HCT116 (cell line): Measurements from ENCODE around the gene CACNA1C. TPM values are rescaled to one million over a fixed set of nuclear protein-coding genes. Genes with fewer than 3 reads are reported as not detected.

ENCODE experiments used
- ATAC-seq: fragments of 200-7000 bp; cut with Tn5 transposase; 2 replicates; pipeline ENCODE4 v1.9.1; 2020; ENCODE audit warnings: mild to moderate bottlenecking, moderate library complexity
- BruUV-seq: library from RNA; stranded (reverse); fragments of 400-500 nt; replicated peaks from 2 replicates; lab custom pipeline; 2021; lab: Mats Ljungman, UMichigan
- CTCF ChIA-PET: fragments of 300-600 bp; sonication (Branson Sonifier 250); formaldehyde crosslinking; loops from one replicate; lab custom pipeline; 2021; ENCODE audit warnings: antibody characterized with exemption; lab: Charles Lee
- POLR2A ChIA-PET: fragments of 300-600, 350-600 bp; sonication (Branson Sonifier 250); formaldehyde crosslinking; loops from one replicate; lab custom pipeline; 2021; ENCODE audit warnings: antibody characterized with exemption; lab: Charles Lee
- RAD21 ChIA-PET, 2 experiments: fragments of 300-600 bp; sonication (Branson Sonifier 250); formaldehyde crosslinking; loops; one replicate each; lab custom pipeline; 2023; ENCODE audit warnings: low total read pairs in 2 of 2; ENCODE audit not compliant: uncharacterized antibody in 2 of 2, unreplicated experiment in 2 of 2, low non-redundant PET in 1 of 2; lab: Charles Lee
- DNase-seq: peaks from one replicate; pipeline ENCODE4 v3.0.0-alpha.2; 2010; ENCODE audit warnings: low read depth, low spot score
- H2AFZ ChIP-seq: fragments of 200-600 bp; shearing (Covaris generic), sonication (generic); 2 replicates; pipeline ENCODE4 v1.6.1; 2017; ENCODE audit warnings: low read depth, mixed run types, mixed read lengths, antibody characterized with exemption, low read length; ENCODE audit not compliant: poor library complexity, severe bottlenecking
- H3K27ac ChIP-seq: 2 replicates; pipeline ENCODE4 v1.5.1; 2012; ENCODE audit warnings: low read depth, low read length
- H3K27me3 ChIP-seq: fragments of 200-600 bp; sonication (generic); 2 replicates; pipeline ENCODE4 v1.6.1; 2016; ENCODE audit warnings: mixed run types, low read length, mixed read lengths; ENCODE audit not compliant: insufficient read depth
- H3K36me3 ChIP-seq, 2 experiments: fragments of 200-500 bp in 1 of 2; fragments of 200-600 bp in 1 of 2; sonication (Bioruptor generic) in 1 of 2; sonication (generic) in 1 of 2; 2 replicates each; pipeline versions ENCODE4 v1.5.1 to v1.6.1; 2014 to 2016; ENCODE audit warnings: low read length in 2 of 2, inconsistent platforms in 1 of 2, mixed read lengths in 1 of 2, mixed run types in 1 of 2; ENCODE audit not compliant: insufficient read depth in 2 of 2, control insufficient read depth in 1 of 2
- H3K4me1 ChIP-seq, 2 experiments: fragments of 200-600 bp in 1 of 2; sonication (generic) in 1 of 2; 2 replicates each; pipeline versions ENCODE4 v1.5.1 to v1.6.1; 2012 to 2017; ENCODE audit warnings: low read length in 2 of 2, inconsistent platforms in 1 of 2, mild to moderate bottlenecking in 1 of 2, mixed read lengths in 1 of 2, mixed run types in 1 of 2, moderate library complexity in 1 of 2; ENCODE audit not compliant: insufficient read depth in 2 of 2, control insufficient read depth in 1 of 2
- H3K4me2 ChIP-seq: fragments of 200-600 bp; sonication (generic); 2 replicates; pipeline ENCODE4 v1.6.1; 2017; ENCODE audit warnings: mixed run types, low read length, mixed read lengths
- H3K4me3 ChIP-seq, 2 experiments: fragments of 200-600 bp in 1 of 2; sonication (generic) in 1 of 2; replicated peaks in 1 of 2; 2 replicates each; pipeline ENCODE4 v1.5.1; 2011 to 2016; ENCODE audit warnings: low read length in 2 of 2, control low read depth in 1 of 2, low read depth in 1 of 2, mild to moderate bottlenecking in 1 of 2, mixed read lengths in 1 of 2, mixed run types in 1 of 2
- H3K79me2 ChIP-seq: fragments of 200-600 bp; sonication (generic); 2 replicates; pipeline ENCODE4 v1.6.1; 2017; ENCODE audit warnings: mild to moderate bottlenecking, mixed run types, low read length, moderate library complexity, mixed read lengths; ENCODE audit not compliant: insufficient read depth
- H3K9ac ChIP-seq: fragments of 200-600 bp; sonication (generic); 2 replicates; pipeline ENCODE4 v1.6.1; 2016; ENCODE audit warnings: low read length, mixed read lengths
- H3K9me2 ChIP-seq: fragments of 200-600 bp; sonication (generic), shearing (Covaris generic); 2 replicates; pipeline ENCODE4 v1.6.1; 2017; ENCODE audit warnings: mixed run types, mild to moderate bottlenecking, moderate library complexity; ENCODE audit not compliant: insufficient read depth
- H3K9me3 ChIP-seq, 2 experiments: fragments of 200-500 bp in 1 of 2; fragments of 200-600 bp in 1 of 2; sonication (Bioruptor generic) in 1 of 2; sonication (generic) in 1 of 2; 2 replicates each; pipeline ENCODE4 v1.6.1; 2014 to 2017; ENCODE audit warnings: low read length in 2 of 2, mixed read lengths in 2 of 2, inconsistent platforms in 1 of 2, low read depth in 1 of 2, mild to moderate bottlenecking in 1 of 2, mixed run types in 1 of 2, moderate library complexity in 1 of 2; ENCODE audit not compliant: control insufficient read depth in 1 of 2, insufficient read depth in 1 of 2
- H4K20me1 ChIP-seq: fragments of 200-600 bp; sonication (generic), shearing (Covaris generic); 2 replicates; pipeline ENCODE4 v1.6.1; 2017; ENCODE audit warnings: mixed run types, mild to moderate bottlenecking, moderate library complexity; ENCODE audit not compliant: insufficient read depth
- CBX3 ChIP-seq: IDR thresholded peaks from 2 replicates; pipeline ENCODE4 v1.6.1; 2012; ENCODE audit warnings: low read depth
- CEBPB ChIP-seq: IDR thresholded peaks from 2 replicates; pipeline ENCODE4 v1.6.1; 2012; ENCODE audit warnings: low read depth
- CTCF ChIP-seq, 3 experiments: fragments of 200-600 bp in 1 of 3; sonication (generic) in 1 of 3; IDR thresholded peaks in 2 of 3; conservative IDR thresholded peaks in 1 of 3; 2 replicates each; pipeline ENCODE4 v1.5.1; 2012 to 2017; ENCODE audit warnings: low read depth in 2 of 3, low read length in 2 of 3, antibody characterized with exemption in 1 of 3, borderline replicate concordance in 1 of 3, control low read depth in 1 of 3, mild to moderate bottlenecking in 1 of 3, mixed read lengths in 1 of 3, mixed run types in 1 of 3, moderate library complexity in 1 of 3; ENCODE audit not compliant: insufficient read depth in 1 of 3
- ELF1 ChIP-seq: IDR thresholded peaks from 2 replicates; pipeline ENCODE4 v1.6.1; 2012; ENCODE audit warnings: low read depth, borderline replicate concordance
- EZH2 ChIP-seq: fragments of 200-600 bp; sonication (generic); IDR thresholded peaks from 2 replicates; pipeline ENCODE4 v1.6.1; 2017; ENCODE audit warnings: antibody characterized with exemption, mixed run types
- EZH2phosphoT487 ChIP-seq: fragments of 200-600 bp; IDR thresholded peaks from 2 replicates; pipeline ENCODE4 v1.6.1; 2018; ENCODE audit warnings: antibody characterized with exemption, borderline replicate concordance
- FOSL1 ChIP-seq: IDR thresholded peaks from 2 replicates; pipeline ENCODE4 v1.6.1; 2012; ENCODE audit warnings: low read depth
- JUND ChIP-seq: IDR thresholded peaks from 2 replicates; pipeline ENCODE4 v1.6.1; 2012
- MAX ChIP-seq: IDR thresholded peaks from 2 replicates; pipeline ENCODE4 v1.6.1; 2012
- POLR2A ChIP-seq: IDR thresholded peaks from 2 replicates; pipeline ENCODE4 v1.7.0; 2011; ENCODE audit warnings: borderline replicate concordance; ENCODE audit not compliant: insufficient read depth, insufficient read length; ENCODE audit errors: extremely low read depth
- POLR2AphosphoS5 ChIP-seq: IDR thresholded peaks from 2 replicates; pipeline ENCODE4 v1.6.1; 2011; ENCODE audit warnings: mild to moderate bottlenecking, low read depth, low read length, moderate library complexity
- RAD21 ChIP-seq: IDR thresholded peaks from 2 replicates; pipeline ENCODE4 v1.6.1; 2012; ENCODE audit warnings: low read depth, mild to moderate bottlenecking
- REST ChIP-seq: IDR thresholded peaks from 2 replicates; pipeline ENCODE4 v1.6.1; 2012; ENCODE audit warnings: low read depth
- SIN3A ChIP-seq: IDR thresholded peaks from 2 replicates; pipeline ENCODE4 v1.6.1; 2012; ENCODE audit warnings: low read depth
- SP1 ChIP-seq: IDR thresholded peaks from 2 replicates; pipeline ENCODE4 v1.6.1; 2012; ENCODE audit warnings: low read depth
- SRF ChIP-seq: IDR thresholded peaks from 2 replicates; pipeline ENCODE4 v1.6.1; 2012; ENCODE audit warnings: low read depth
- TCF7L2 ChIP-seq: IDR thresholded peaks from 2 replicates; pipeline ENCODE4 v1.7.0; 2011; ENCODE audit warnings: borderline replicate concordance, inconsistent platforms; ENCODE audit not compliant: insufficient read depth, insufficient read length; ENCODE audit errors: extremely low read depth
- ZBTB33 ChIP-seq: IDR thresholded peaks from 2 replicates; pipeline ENCODE4 v1.6.1; 2011; ENCODE audit warnings: mild to moderate bottlenecking, low read length, moderate library complexity; ENCODE audit not compliant: insufficient replicate concordance; ENCODE audit errors: extremely low read depth
- ZFX ChIP-seq: fragments of 450-650 bp; IDR thresholded peaks from 2 replicates; pipeline ENCODE4 v1.6.1; 2017
- ZNF274 ChIP-seq: fragments of 200-500 bp; sonication (Bioruptor generic); IDR thresholded peaks from 2 replicates; pipeline ENCODE4 v1.6.1; 2014; ENCODE audit warnings: mild to moderate bottlenecking, low read depth, low read length, inconsistent platforms
- intact Hi-C: fragments of 100-400 bp; cut with micrococcal nuclease; formaldehyde crosslinking; loops from 2 replicates; pipeline ENCODE4 v1.10.0; 2022
- total RNA-seq: library from RNA; stranded (reverse); gene quantifications from one replicate; pipeline ENCODE4 v1.2.1, GENCODE V29; 2021; ENCODE audit not compliant: unreplicated experiment

The CACNA1C gene
- total RNA-seq, 1 experiment from 2014 or later, result 0.05 TPM

GRCh38 chr12:2652011-2652400 lies 599.2 kb downstream of the CACNA1C start:
- Histone ChIP-seq H3K9me2 (no peaks in the 10 kb centered on the region), H3K36me3 (no peaks in the 10 kb centered on the region), H3K79me2 (no peaks in the 10 kb centered on the region), H3K4me1 (no peaks in the 10 kb centered on the region; a peak in 1 of 4 replicates), H3K4me3 (no peak overlapping the region), H3K27ac (no peak overlapping the region), H4K20me1 (no peaks in the 10 kb centered on the region), H3K9ac (no peak overlapping the region), H3K27me3 (no peaks in the 10 kb centered on the region), H2AFZ (no peak overlapping the region), H3K4me2 (no peak overlapping the region), H3K9me3 (no peaks in the 10 kb centered on the region)
- BruUV-seq, result no TSS peak
- CTCF ChIA-PET, result interaction anchor here (2.6 kb wide), 1 partner anchor 11 kb away, joined by 12 read pairs; no protein-coding TSS in a partner anchor
- POLR2A ChIA-PET, result no interaction called here
- DNase-seq (no peak), ATAC-seq (no peak)
- TF ChIP-seq ELF1, result no peak
- TF ChIP-seq SP1, result no peak
- TF ChIP-seq CTCF (IDR thresholded peaks at IDR 0.05 in 2 of 3, conservative IDR thresholded peaks at IDR 0.05 in 1 of 3; ENCODE audit: borderline replicate concordance in 1 of 3, insufficient read depth in 1 of 3, low read depth in 2 of 3, low read length in 2 of 3), result no peak
- TF ChIP-seq CBX3, result no peak
- no peak for TF ChIP-seq SIN3A
- TF ChIP-seq SRF, result no peak
- no peak for TF ChIP-seq CEBPB
- no peak for TF ChIP-seq JUND
- TF ChIP-seq REST, result no peak
- no peak for TF ChIP-seq ZNF274
- TF ChIP-seq RAD21, result no peak
- no peak for TF ChIP-seq FOSL1
- TF ChIP-seq EZH2phosphoT487, result no peak
- TF ChIP-seq ZBTB33, result no peak
- no peak for TF ChIP-seq POLR2AphosphoS5
- no peak for TF ChIP-seq POLR2A
- TF ChIP-seq TCF7L2, result no peak
- TF ChIP-seq MAX, result no peak
- no peak for TF ChIP-seq ZFX
- TF ChIP-seq EZH2, result no peak
- intact Hi-C loops, result no loop called here
- RAD21 ChIA-PET, result no interaction called here
